Measurements from ENCODE around the gene BMP5. TPM values are rescaled to one million over a fixed set of nuclear protein-coding genes. Genes with fewer than 3 reads are reported as not detected.

The BMP5 gene
- total and polyA plus RNA-seq, 2 of the 8 experiments (the other 6 are each of a cell fraction or from before 2014, with no cell fraction given): 0.02 TPM; not detected in 1

- TF ChIP-seq RFX5 (IDR thresholded peaks at IDR 0.05; ENCODE audit: borderline replicate concordance, low read depth, low read length): no peak
- TF ChIP-seq RXRA (IDR thresholded peaks at IDR 0.05; ENCODE audit: insufficient read depth, low read depth, low read length): no peak
- no peak for TF ChIP-seq ZNF274 (IDR thresholded peaks at IDR 0.05; ENCODE audit: borderline replicate concordance, extremely low read depth, low read length)
- TF ChIP-seq YY1 (IDR thresholded peaks at IDR 0.05; ENCODE audit: low read depth, low read length): no peak
- TF ChIP-seq KDM1A (IDR thresholded peaks at IDR 0.05; ENCODE audit: borderline replicate concordance, low read length): no peak
- no peak for TF ChIP-seq EP300 (IDR thresholded peaks at IDR 0.05; ENCODE audit: borderline replicate concordance in 1 of 2, low read depth in 2 of 2, low read length in 2 of 2)
Observed at GRCh38 chr6:55826941-55827340, 48.4 kb downstream of the BMP5 start (continued).
